Measurements from ENCODE around the gene SBNO2. TPM values are rescaled to one million over a fixed set of nuclear protein-coding genes. Genes with fewer than 3 reads are reported as not detected.

SBNO2 gene
- total and polyA plus RNA-seq, 12 donors = 12.6 to 61.3 (median 16.1) TPM

- DNase-seq (no peak), ATAC-seq (peak in 1 of 8 donors; percentile 7)
- 89 to 92% methylated on average over 23 of the region's 23 CpGs for WGBS, 2 donors
- no peak overlapping the region for H3K27ac ChIP-seq
- no peak for TF ChIP-seq CTCF (IDR thresholded peaks at IDR 0.05)
- H3K36me3 ChIP-seq = peaks cover 21 to 99% (median 42%) of the 10 kb centered on the region in 9 donors
- intact Hi-C loops (cut with DNase I) = loop anchor here in 2 of 10 donors (5.0 to 10.0 kb wide), 2 partner anchors 51 to 58 kb away; partner anchors contain the start of gene SBNO2 (in 1 of the 2)
- H3K27me3 ChIP-seq = no peaks in the 10 kb centered on the region
- H3K4me1 ChIP-seq = peaks cover 0 to 39% (median 0%) of the 10 kb centered on the region in 9 donors
- no peaks in the 10 kb centered on the region for H3K9me3 ChIP-seq
- no peak overlapping the region for H3K4me3 ChIP-seq
Measured at GRCh38 chr19:1123885-1124677, 50.0 kb downstream of the SBNO2 start.

GRCh38 chr19:1123381-1123780 is 50.7 kb downstream of the SBNO2 start:
- ATAC-seq = peak in 1 of 8 donors; percentile 1

GRCh38 chr19:1122972-1123363 is 51.1 kb downstream of the SBNO2 start:
- no peak for TF ChIP-seq CTCF (IDR thresholded peaks at IDR 0.05)
- Histone ChIP-seq H3K27me3 (no peaks in the 10 kb centered on the region), H3K4me3 (no peak overlapping the region), H3K9me3 (no peaks in the 10 kb centered on the region), H3K36me3 (peaks cover 21 to 100% (median 44%) of the 10 kb centered on the region in 9 donors), H3K4me1 (peaks cover 0 to 31% (median 0%) of the 10 kb centered on the region in 9 donors), H3K27ac (no peak overlapping the region)
- 60 to 75% methylated on average over 20 to 21 of the region's 21 CpGs for WGBS, 2 donors
- intact Hi-C loops (cut with DNase I) = loop anchor here in 2 of 10 donors (5.0 to 10.0 kb wide), 2 partner anchors 52 to 59 kb away; partner anchors contain the start of gene SBNO2 (in 1 of the 2)
- ATAC-seq (peak; percentile 23 to 78 (median 41)), DNase-seq (peak in 1 of 2 donors; percentile 63)

More at GRCh38 chr19:1123381-1123780, 50.7 kb downstream of the SBNO2 start:
- no peak for TF ChIP-seq CTCF (IDR thresholded peaks at IDR 0.05)
- H3K4me1 ChIP-seq = peaks cover 0 to 33% (median 0%) of the 10 kb centered on the region in 9 donors
- no peak overlapping the region for H3K4me3 ChIP-seq
- no peaks in the 10 kb centered on the region for H3K9me3 ChIP-seq
- WGBS, 2 donors = 95 to 97% methylated on average over 20 of the region's 20 CpGs
- H3K36me3 ChIP-seq = peaks cover 21 to 100% (median 42%) of the 10 kb centered on the region in 9 donors
- intact Hi-C loops (cut with DNase I) = loop anchor here in 2 of 10 donors (5.0 to 10.0 kb wide), 2 partner anchors 51 to 59 kb away; partner anchors contain the start of gene SBNO2 (in 1 of the 2)
- H3K27me3 ChIP-seq = no peaks in the 10 kb centered on the region
- no peak for DNase-seq
- no peak overlapping the region for H3K27ac ChIP-seq

Data from heart right ventricle (tissue), 16 donors.